HepG2 (cell line): Measurements from ENCODE around the gene MIEF1. TPM values are rescaled to one million over a fixed set of nuclear protein-coding genes. Genes with fewer than 3 reads are reported as not detected.

Experiments
- ATAC-seq: fragments of 200-7000 bp; cut with Tn5 transposase; 3 replicates; pipeline ENCODE4 v1.9.1; 2020; ENCODE audit warnings: mild to moderate bottlenecking, moderate library complexity
- BruUV-seq: library from RNA; stranded (reverse); fragments of 400-500 nt; replicated peaks from 2 replicates; lab custom pipeline; 2021; lab: Mats Ljungman, UMichigan
- CTCF ChIA-PET: fragments of 300-600 bp; formaldehyde crosslinking; extraction: SDS; loops from one replicate; lab custom pipeline; 2021; ENCODE audit warnings: low total read pairs, inconsistent platforms, low intra/inter-chr PET ratio; lab: Yijun Ruan, JAX
- POLR2A ChIA-PET: fragments of 350-600 bp; sonication (Branson Sonifier 250); formaldehyde crosslinking; loops from one replicate; lab custom pipeline; 2020; ENCODE audit warnings: antibody characterized with exemption, inconsistent platforms; lab: Yijun Ruan, JAX
- DNase-seq: peaks from one replicate; pipeline ENCODE4 v3.0.0-alpha.2; 2015; ENCODE audit warnings: low spot score
- FAIRE-seq: peaks from 3 replicates; lab custom pipeline; 2011; peaks lifted over from hg19 to GRCh38; lab: Jason Lieb, UNC
- H2AFZ ChIP-seq: one replicate; pipeline ENCODE4 v1.6.1; 2011; ENCODE audit warnings: low read length, inconsistent platforms
- H3K27ac ChIP-seq: fragments of 300-600 bp; 3 replicates; pipeline ENCODE4 v1.8.0; 2011; ENCODE audit warnings: mixed run types, mild to moderate bottlenecking, mixed read lengths, low read length, inconsistent platforms; ENCODE audit not compliant: insufficient read depth; ENCODE audit errors: extremely low read length
- H3K27me3 ChIP-seq, 2 experiments: fragments of 200-600 bp in 1 of 2; 2 replicates in 1 of 2; 3 replicates in 1 of 2; pipeline versions ENCODE4 v1.6.0 to v1.8.0; 2011; ENCODE audit warnings: low read length in 2 of 2, mild to moderate bottlenecking in 2 of 2, moderate library complexity in 2 of 2, inconsistent platforms in 1 of 2; ENCODE audit not compliant: insufficient read depth in 2 of 2, control insufficient read depth in 1 of 2
- H3K36me3 ChIP-seq, 2 experiments: fragments of 200-600 bp in 1 of 2; replicated peaks in 1 of 2; 2 replicates in 1 of 2; 3 replicates in 1 of 2; pipeline versions ENCODE4 v1.5.1 to v1.8.0; 2011; ENCODE audit warnings: low read length in 2 of 2, inconsistent platforms in 1 of 2; ENCODE audit not compliant: insufficient read depth in 2 of 2, control insufficient read depth in 1 of 2
- H3K4me1 ChIP-seq: 2 replicates; pipeline ENCODE4 v1.5.1; 2012; ENCODE audit warnings: low read length, inconsistent platforms; ENCODE audit not compliant: insufficient read depth
- H3K4me2 ChIP-seq: 2 replicates; pipeline ENCODE4 v1.6.0; 2011; ENCODE audit warnings: low read depth, low read length, inconsistent platforms
- H3K4me3 ChIP-seq, 3 experiments: fragments of 200-600 bp in 1 of 3; sonication (generic), shearing (Covaris generic) in 1 of 3; replicated peaks in 1 of 3; 2 replicates each; pipeline ENCODE4 v1.5.1; 2011 to 2016; ENCODE audit warnings: low read length in 3 of 3, inconsistent platforms in 2 of 3, low read depth in 2 of 3, mild to moderate bottlenecking in 2 of 3, control low read depth in 1 of 3, mixed read lengths in 1 of 3; ENCODE audit not compliant: insufficient read depth in 1 of 3
- H3K79me2 ChIP-seq: one replicate; pipeline ENCODE4 v1.6.1; 2011; ENCODE audit warnings: low read length, inconsistent platforms; ENCODE audit not compliant: insufficient read depth
- H3K9ac ChIP-seq: 2 replicates; pipeline ENCODE4 v1.6.0; 2011; ENCODE audit warnings: mild to moderate bottlenecking, low read depth, low read length, inconsistent platforms; ENCODE audit not compliant: insufficient read depth
- H3K9me3 ChIP-seq: 2 replicates; pipeline ENCODE4 v1.5.1; 2012; ENCODE audit warnings: mild to moderate bottlenecking, low read length
- H4K20me1 ChIP-seq: 2 replicates; pipeline ENCODE4 v1.6.0; 2011; ENCODE audit warnings: inconsistent platforms, mild to moderate bottlenecking, low read length, moderate library complexity; ENCODE audit not compliant: insufficient read depth
- CREB3 ChIP-seq: sonication (generic); formaldehyde crosslinking; IDR thresholded peaks from 2 replicates; pipeline ENCODE4 v1.5.0; 2020; ENCODE audit warnings: missing genetic modification reagents
- DR1 ChIP-seq: sonication (generic); formaldehyde crosslinking; IDR thresholded peaks from 2 replicates; pipeline ENCODE4 v1.8.0; 2021; ENCODE audit warnings: mild to moderate bottlenecking, missing genetic modification reagents, inconsistent platforms
- MZF1 ChIP-seq: sonication (generic); formaldehyde crosslinking; IDR thresholded peaks from 2 replicates; pipeline ENCODE4 v1.8.1; 2023; ENCODE audit warnings: mild to moderate bottlenecking, missing genetic modification reagents, borderline replicate concordance
- RBFOX2 ChIP-seq: fragments of 200-400 bp; formaldehyde crosslinking; IDR thresholded peaks from 2 replicates; pipeline ENCODE4 v1.6.1; 2017; ENCODE audit warnings: low read depth, mild to moderate bottlenecking, low read length
- SNRNP70 ChIP-seq: fragments of 200-400 bp; formaldehyde crosslinking; IDR thresholded peaks from 2 replicates; pipeline ENCODE4 v1.6.1; 2017; ENCODE audit warnings: mild to moderate bottlenecking, low read depth, low read length, moderate library complexity
- ZFP41 ChIP-seq: sonication (generic); formaldehyde crosslinking; IDR thresholded peaks from 2 replicates; pipeline ENCODE4 v1.4.0; 2020; ENCODE audit warnings: mild to moderate bottlenecking, missing genetic modification reagents, borderline replicate concordance
- ZNF546 ChIP-seq: sonication (generic); formaldehyde crosslinking; conservative IDR thresholded peaks from 2 replicates; pipeline ENCODE4 v1.8.1; 2023; ENCODE audit warnings: mild to moderate bottlenecking, missing genetic modification reagents
- WGBS: methylation state at CpG from one replicate; pipeline ENCODE4 v1.1.6; 2017; ENCODE audit warnings: low lambda C conversion rate; 5-methylcytosine and 5-hydroxymethylcytosine counted together
- in situ Hi-C: cut with HindIII; loops from 2 replicates; pipeline ENCODE4 v1.10.0; 2017; ENCODE audit warnings: low pct_unique_long_range_greater_than_20kb; ENCODE audit not compliant: extremely low pct_ligation_motif_present
- intact Hi-C: fragments of 100-400 bp; cut with micrococcal nuclease; formaldehyde crosslinking; loops from one replicate; pipeline ENCODE4 v1.10.0; 2022; ENCODE audit not compliant: unreplicated experiment
- polyA plus RNA-seq, 8 experiments: library from polyadenylated mRNA; depleted of rRNA in 3 of 8; stranded (reverse) in 7 of 8; unstranded in 1 of 8; fragments of >200 nt; fragmentation: Illumina TruSeq in 4 of 8; extraction: Trizol in 4 of 8; gene quantifications; 2 replicates each; pipeline versions ENCODE4 v1.2.1 to v1.2.3, GENCODE V29; 2011 to 2016; ENCODE audit warnings: low read depth in 4 of 8, missing spikeins in 1 of 8, mixed read lengths in 1 of 8; ENCODE audit not compliant: insufficient read depth in 1 of 8
- total RNA-seq, 5 experiments: library from RNA; depleted of rRNA; stranded (reverse); fragments of >200 nt; fragmentation: Illumina TruSeq; extraction: Trizol; gene quantifications; 2 replicates each; pipeline ENCODE4 v1.2.3, GENCODE V29; 2016; ENCODE audit warnings: low read depth in 1 of 5

MIEF1 gene
- total and polyA plus RNA-seq, 2 of the 13 experiments (the other 11 are each of a cell fraction or from before 2014, with no cell fraction given) = 21.7 to 34.8 TPM

GRCh38 chr22:39457198-39457555 lies 44.9 kb upstream of the MIEF1 start:
- in situ Hi-C loops (no loop called here), intact Hi-C loops (no loop called here)
- DNase-seq (no peak), FAIRE-seq (no peak), ATAC-seq (no peak)
- Histone ChIP-seq H4K20me1 (no peaks in the 10 kb centered on the region), H3K36me3 (no peaks in the 10 kb centered on the region), H3K27ac (no peak overlapping the region), H3K9me3 (no peaks in the 10 kb centered on the region), H3K4me1 (no peaks in the 10 kb centered on the region; the same call in 1 of the 2 replicates), H3K4me3 (no peak overlapping the region), H3K4me2 (no peak overlapping the region), H2AFZ (no peak overlapping the region), H3K27me3 (peaks cover 6 to 42% of the 10 kb centered on the region in 2 experiments; a peak in 4 of 5 replicates), H3K79me2 (no peaks in the 10 kb centered on the region), H3K9ac (no peak overlapping the region)
- ChIA-PET POLR2A (no interaction called here), CTCF (no interaction called here)
- 100% methylated on average over 3 of the region's 63 CpGs for WGBS
- no TSS peak for BruUV-seq
- TF ChIP-seq DR1 (no peak), CREB3 (CRISPR knock-in tag) (no peak), ZFP41 (CRISPR knock-in tag) (no peak), RBFOX2 (no peak), SNRNP70 (no peak), MZF1 (no peak), ZNF546 (CRISPR knock-in tag) (no peak)
